Body of pancreas (tissue), 4 donors: Measurements from ENCODE around the gene TMEM63A.

Source experiments
- POLR2A ChIP-seq, 3 donors: fragments of 450-650 bp; IDR thresholded peaks; one replicate each; pipeline ENCODE4 v1.6.1; 2016; ENCODE audit warnings: antibody characterized with exemption in 3 of 3, mild to moderate bottlenecking in 2 of 3
- TF ChIP-seq, protein P1 (sequence below), 7 experiments: fragments of 450-650 bp in 4 of 7; fragments of 200-600 bp in 3 of 7; sonication (generic) in 3 of 7; IDR thresholded peaks; one replicate each; pipeline ENCODE4 v1.5.1; 2016 to 2019; ENCODE audit warnings: antibody characterized with exemption in 7 of 7

DNA sequence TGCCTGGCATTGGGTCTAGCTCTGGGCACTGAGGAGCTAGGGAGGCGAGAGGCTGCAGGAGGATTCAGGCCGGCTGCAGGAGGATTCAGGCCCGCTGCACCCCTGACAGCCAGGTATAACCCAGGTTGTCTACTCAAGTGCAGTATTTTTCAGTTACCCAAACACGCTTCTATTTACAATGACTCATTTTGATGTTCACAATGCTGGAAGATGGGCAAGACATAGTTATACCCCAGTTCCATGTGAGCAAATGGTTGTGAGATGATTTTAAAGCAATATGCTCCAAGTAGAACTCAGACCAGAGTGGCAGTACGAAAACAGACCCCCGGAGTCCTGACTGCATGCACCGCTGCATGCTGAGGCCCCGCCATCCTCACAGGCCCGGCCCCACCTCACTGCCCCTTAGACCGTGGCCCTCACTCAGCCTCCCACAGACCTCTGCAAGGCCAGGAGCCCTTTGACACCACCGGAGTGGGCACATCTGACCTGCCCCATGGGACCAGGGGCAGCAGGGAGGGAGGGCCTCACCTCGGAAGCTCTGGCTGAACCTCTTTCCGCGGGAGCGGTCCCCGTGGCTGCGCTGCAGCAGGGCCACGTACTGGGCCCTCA is 6.2 kb upstream of the TMEM63A start:
- TF ChIP-seq, protein P1, sequence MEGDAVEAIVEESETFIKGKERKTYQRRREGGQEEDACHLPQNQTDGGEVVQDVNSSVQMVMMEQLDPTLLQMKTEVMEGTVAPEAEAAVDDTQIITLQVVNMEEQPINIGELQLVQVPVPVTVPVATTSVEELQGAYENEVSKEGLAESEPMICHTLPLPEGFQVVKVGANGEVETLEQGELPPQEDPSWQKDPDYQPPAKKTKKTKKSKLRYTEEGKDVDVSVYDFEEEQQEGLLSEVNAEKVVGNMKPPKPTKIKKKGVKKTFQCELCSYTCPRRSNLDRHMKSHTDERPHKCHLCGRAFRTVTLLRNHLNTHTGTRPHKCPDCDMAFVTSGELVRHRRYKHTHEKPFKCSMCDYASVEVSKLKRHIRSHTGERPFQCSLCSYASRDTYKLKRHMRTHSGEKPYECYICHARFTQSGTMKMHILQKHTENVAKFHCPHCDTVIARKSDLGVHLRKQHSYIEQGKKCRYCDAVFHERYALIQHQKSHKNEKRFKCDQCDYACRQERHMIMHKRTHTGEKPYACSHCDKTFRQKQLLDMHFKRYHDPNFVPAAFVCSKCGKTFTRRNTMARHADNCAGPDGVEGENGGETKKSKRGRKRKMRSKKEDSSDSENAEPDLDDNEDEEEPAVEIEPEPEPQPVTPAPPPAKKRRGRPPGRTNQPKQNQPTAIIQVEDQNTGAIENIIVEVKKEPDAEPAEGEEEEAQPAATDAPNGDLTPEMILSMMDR (IDR thresholded peaks at IDR 0.05) = no peak
- TF ChIP-seq POLR2A (IDR thresholded peaks at IDR 0.05) = no peak
